CD4-positive, alpha-beta T cell treated with Interleukin-1 beta for 1 hour (primary cell): Measurements from ENCODE around the gene SCRT2.

Experiments used
- DNase-seq, 2 donors: peaks; one replicate each; pipeline ENCODE4 v3.0.0-alpha.2; 2020 to 2022

The SCRT2 gene

DNA sequence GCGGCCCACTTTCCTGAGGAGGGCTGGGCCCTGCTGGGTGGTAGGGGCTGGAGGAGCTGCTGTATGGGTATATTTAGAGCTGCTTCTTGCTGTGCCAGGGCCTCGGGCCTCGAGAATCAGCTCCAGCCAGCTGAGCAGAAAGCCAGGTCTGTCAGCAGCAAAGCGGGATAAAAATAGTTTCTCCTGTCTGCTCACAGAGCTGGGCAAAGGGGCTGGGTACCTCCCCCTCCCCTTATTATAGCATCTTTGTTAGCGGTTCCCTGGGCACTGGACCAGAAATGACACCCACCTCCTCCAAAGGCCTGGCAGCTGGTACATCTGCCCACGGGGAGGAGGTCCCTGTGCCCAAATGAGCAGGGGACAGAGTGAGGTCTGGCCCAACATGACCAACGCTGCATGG lies 6.0 kb downstream of the SCRT2 start:
- DNase-seq: no peak

DNA sequence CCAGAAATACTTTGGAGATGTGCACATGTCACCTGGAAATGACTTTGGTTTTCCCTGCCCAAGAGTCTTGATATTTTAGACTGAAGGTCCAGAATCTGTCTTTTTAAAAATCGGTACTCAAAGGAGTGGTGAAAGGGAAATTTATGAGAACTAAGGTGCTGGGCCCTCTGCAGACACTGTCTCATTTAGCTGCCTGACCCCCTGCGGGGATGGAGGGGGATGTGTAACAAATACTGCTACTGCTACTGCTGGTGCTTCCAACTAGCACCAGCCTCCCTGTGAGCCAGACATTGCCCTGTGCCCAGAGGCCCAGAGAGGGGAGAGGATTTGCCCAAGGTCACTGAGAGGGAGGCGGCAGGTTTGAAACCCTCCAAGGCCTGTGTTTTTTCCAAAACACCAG lies 7.0 kb downstream of the SCRT2 start:
- DNase-seq: no peak

DNA sequence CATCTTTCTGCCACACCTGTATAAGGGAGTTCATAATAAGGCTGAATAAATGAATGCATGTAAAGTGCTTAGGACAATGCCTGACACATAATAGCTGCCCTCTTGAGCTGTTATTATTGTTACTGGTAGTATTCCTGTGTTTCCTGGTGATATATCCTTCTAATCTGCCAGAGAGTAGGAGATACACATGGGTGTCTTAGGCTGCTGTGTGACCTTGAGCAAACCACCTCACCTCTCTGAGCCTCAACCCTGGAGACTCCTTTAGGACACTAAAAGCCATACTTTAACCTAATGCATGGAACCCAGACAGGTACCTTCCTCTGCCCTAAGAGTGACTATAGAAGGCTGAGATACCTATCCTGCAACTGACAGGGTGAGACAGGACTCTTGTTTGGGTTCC lies 7.6 kb downstream of the SCRT2 start:
- DNase-seq: no peak

- peak; percentile 37 to 57 for DNase-seq
Observed at GRCh38 chr20:667351-668034, 8.1 kb downstream of the SCRT2 start.

GRCh38 chr20:666877-667276 lies 8.7 kb downstream of the SCRT2 start:
- no peak for DNase-seq

- DNase-seq: no peak
Observed at GRCh38 chr20:665276-665675, 10.3 kb downstream of the SCRT2 start.

GRCh38 chr20:664576-664975 lies 11.0 kb downstream of the SCRT2 start:
- no peak for DNase-seq

- DNase-seq: no peak
Observed at GRCh38 chr20:664151-664550, 11.5 kb downstream of the SCRT2 start.

- no peak for DNase-seq
Observed at GRCh38 chr20:663315-664090, 12.1 kb downstream of the SCRT2 start.

DNA sequence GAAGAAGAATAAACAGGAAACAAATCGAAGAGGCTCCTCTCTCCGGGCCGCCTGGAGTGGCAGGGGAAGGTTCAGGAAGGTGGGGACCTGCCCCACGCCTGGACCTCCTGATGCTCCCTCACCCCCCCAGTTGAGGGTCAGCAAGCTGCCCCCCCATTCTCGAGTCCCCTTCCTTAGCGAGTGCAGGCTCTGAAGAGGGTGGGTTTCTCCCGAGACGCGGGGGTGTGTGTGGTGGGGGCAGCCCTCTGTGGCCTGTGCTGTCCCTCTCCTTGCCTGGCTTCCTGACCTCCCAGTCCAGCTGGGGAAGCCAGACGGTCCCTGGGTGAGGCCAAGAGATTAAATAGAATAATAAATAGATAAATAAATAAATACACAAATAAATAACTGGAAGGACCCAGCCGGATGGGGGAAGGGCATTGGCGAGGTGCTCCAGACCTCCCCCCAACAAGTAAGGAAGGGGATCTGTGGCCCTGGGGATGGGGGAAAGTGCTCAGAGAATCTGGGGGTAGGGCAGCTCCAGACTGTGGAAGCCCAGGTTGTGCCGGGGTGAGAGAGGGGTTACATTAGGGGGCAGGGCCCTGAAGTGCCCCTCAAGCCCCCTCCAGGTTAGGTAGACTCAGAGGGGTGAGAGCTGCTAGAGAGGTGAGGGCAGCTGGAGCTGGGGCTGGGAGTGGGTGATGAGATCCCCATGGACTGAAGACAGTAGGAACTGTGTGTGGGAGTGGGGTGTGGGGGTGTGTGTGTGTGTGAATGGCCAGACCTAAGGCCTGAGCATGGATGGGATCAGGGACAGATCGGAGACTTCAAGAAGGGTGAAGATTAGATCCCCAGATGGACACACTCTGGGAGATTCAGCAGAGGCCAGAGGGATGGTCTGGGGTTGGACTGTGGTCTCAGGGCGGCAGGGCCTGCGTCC lies 13.1 kb downstream of the SCRT2 start:
- DNase-seq: no peak

- no peak for DNase-seq
Observed at GRCh38 chr20:661474-662270, 13.9 kb downstream of the SCRT2 start.

GRCh38 chr20:658731-659291 lies 16.8 kb downstream of the SCRT2 start:
- DNase-seq: no peak

DNA sequence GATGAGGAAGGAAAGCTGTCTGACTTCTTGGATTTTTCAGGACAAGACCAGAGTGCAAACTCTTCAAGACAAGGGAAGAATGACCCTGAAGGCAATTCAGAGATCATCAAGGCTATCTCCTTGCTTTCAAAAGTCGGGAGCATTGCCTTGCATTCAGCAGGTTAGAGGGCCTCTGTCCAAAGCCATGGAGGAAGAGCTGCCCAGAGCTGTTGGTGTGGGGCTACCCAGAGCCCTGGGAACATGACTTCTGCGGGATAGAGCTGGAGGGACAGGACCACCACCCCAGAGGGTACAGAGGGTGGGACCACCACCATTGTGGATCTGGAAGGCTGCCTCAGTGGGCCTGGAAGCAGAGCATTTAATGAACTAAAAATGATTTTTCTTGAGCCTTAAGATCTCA lies 17.4 kb downstream of the SCRT2 start:
- no peak for DNase-seq

- no peak for DNase-seq
Observed at GRCh38 chr20:655726-656624, 19.6 kb downstream of the SCRT2 start.

DNA sequence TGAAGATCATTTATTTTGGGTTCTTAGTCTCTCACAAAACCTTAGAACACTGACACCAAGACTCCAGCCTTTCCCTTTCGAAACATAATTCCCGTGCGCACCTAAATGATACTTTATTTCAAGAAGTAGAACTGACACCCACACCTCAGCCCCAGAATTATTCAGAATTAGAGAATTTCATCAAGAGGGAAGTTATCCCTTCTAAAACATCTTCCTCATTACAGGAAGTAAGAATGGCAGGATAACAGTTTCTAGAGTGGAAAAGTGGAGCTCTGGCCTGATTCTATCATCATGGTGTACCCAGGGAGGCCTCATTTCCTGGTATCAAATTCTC lies 21.2 kb downstream of the SCRT2 start:
- no peak for DNase-seq

DNA sequence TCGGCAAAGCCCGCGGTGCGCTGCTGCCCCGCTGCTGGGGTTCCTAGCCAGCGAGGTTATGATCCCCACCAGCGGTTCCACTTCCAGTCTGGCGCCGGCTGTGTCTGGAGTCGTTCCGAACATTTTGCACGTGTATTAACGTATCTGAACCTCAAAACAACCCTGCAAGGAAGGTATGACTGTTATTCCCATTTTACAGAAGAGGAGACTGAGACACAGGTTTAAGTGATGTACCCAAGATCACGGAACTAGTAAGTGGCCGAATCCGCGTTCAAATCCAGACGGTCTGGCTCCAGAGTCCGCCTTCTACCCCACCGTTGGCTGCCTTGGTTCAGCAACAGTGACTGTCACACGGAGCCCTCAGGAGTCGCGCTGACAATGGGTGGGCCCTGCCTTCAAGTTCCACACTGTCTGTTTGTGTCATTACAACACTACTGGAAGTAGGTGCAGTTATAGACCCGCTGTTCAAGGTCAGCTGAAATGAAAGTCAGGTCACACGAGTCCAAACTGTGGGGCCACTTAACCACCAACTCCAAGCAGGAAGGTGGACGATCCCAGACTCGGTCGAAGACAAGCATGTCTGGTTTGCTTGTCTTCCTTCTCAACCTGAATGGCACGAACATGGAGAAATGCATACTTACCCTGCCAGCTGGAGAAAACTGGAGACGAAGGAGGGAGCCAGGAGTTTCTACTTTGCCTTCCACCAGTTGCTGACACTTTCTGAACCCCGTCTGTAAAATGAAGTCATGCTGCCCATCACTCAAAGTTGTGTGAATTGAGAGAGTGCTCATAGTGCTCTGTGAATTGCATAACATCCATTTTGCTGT lies 21.8 kb downstream of the SCRT2 start:
- no peak for DNase-seq

DNA sequence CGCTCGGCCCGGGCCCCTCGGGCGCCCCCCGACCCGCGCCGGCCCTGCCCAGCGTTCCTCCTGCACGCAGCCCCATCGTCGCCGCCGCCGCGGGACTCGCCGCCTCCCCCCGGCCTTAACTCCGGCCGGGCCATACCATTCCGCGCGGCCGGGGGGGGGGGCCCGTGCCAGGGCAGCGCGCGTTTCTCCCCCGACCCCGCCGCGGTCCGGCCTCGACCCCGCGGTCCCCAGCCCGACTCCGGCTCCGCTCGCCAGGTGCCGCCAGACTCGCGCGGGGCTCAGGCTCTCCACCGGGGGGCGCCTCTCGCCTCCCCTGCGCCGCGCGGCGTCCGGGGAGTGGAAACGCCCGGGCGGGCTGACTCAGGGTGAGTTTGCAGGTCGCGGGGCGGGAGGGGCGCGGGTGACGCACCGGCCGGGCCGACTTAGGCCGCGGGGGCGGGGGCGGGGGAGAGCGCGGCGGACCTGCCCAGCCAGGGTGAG lies 22.5 kb downstream of the SCRT2 start, which contains the start of gene SRXN1:
Gene SRXN1, minus strand, starts transcription at position 91 of the 480 bp plus-strand sequence. Its CDS starts 15 bp downstream, at position 76.
- peak; percentile 85 for DNase-seq

DNA sequence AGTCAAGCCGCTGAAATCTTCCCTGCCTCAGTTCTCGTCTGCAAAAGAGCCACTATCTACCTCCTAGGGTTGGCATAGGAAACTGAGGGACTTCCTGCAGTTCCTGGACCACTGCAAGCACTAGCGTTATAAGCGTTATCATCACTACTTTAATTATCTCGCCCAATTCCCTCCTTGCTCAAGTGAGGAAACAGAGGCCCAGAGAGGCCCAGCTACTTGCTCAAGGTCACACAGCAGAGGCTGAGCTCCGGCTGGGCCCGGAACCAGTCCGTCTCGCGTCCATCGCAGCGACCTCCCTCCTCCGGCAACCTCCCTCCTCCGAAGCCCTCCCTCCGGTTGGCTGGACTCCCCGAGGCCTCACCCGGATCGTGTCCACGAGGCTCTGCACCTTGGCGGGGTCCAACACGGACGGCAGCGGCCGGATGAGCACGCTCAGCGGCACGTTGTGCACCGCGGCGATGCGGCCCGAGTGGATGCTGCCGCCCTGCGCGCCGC lies 22.9 kb downstream of the SCRT2 start:
- peak; percentile 7 to 14 for DNase-seq

DNA sequence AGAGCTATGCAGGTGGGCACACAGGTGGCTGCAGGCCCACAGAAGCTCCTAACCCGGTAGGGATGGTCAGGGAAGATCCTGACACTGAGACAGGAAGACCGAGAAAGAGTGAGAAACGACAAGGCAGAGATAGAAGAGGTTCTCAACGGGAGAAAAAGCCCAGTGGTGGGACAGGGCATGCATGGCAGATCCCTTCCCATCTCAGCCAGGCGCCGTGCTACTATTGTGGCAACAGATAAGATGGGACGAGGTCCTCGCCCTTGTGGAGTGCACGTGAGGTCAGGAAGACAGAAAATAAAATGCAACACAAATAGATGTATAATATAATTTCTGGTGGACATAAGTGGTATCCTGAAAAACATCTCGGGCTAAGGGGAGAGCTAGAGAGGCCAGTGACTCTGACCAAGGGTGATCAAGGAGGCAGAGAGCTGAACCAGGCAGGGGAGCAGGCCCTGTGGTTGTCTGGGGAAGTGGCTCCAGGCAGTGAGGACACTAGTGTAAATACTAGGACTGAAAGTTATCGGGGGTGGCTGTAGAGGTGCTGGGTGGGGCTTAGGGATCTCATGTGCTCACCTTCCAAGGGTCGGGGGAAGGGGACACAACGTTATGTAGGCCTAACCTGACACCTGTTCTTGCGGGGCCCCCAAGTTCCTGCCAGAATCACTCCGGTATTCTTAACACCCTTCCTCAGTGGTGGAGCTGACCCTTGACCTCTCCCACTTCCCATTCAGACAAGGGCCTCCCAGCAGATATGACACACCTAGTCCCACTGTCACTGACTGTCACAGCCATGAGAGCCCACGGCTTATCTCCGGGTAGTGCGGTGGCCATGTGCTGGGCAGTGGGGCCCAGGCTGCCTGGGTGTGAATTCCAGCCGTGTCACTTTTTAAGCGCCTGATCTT lies 23.6 kb downstream of the SCRT2 start:
- peak in 1 of 2 donors; percentile 6 for DNase-seq
